HG02571 (cell line): ENCODE results near the gene CPSF7.
"Not testable (repeated sequence)": the region's sequence is repeated elsewhere in the genome, so short reads cannot be mapped to it uniquely, and the experiment has no call there.

Experiments used
- ATAC-seq: cut with Tn5 transposase; IDR thresholded peaks from one replicate; pipeline ENCODE4 v1.9.1; 2021; ENCODE audit warnings: mild to moderate bottlenecking, moderate library complexity; ENCODE audit not compliant: unreplicated experiment

The CPSF7 gene

DNA sequence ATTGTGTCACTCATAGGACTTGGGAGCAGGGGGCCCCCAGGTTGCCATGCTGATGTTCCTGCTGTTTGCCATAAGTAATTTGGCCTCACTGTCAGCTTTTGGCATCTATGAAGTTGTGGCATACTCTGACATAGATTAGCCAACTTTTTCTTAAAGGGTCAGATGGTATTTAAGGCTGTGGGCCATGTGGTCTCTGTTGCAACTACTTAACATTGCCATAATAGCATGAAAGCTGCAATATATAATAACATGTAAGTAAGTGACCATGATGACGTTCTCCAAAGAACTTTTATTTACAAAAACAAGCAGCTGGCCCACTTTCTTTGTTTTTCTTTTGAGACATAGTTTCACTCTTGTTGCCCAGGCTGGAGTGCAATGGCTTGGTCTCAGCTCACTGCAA, 39.6 kb downstream of the CPSF7 start:
- no peak for ATAC-seq

DNA sequence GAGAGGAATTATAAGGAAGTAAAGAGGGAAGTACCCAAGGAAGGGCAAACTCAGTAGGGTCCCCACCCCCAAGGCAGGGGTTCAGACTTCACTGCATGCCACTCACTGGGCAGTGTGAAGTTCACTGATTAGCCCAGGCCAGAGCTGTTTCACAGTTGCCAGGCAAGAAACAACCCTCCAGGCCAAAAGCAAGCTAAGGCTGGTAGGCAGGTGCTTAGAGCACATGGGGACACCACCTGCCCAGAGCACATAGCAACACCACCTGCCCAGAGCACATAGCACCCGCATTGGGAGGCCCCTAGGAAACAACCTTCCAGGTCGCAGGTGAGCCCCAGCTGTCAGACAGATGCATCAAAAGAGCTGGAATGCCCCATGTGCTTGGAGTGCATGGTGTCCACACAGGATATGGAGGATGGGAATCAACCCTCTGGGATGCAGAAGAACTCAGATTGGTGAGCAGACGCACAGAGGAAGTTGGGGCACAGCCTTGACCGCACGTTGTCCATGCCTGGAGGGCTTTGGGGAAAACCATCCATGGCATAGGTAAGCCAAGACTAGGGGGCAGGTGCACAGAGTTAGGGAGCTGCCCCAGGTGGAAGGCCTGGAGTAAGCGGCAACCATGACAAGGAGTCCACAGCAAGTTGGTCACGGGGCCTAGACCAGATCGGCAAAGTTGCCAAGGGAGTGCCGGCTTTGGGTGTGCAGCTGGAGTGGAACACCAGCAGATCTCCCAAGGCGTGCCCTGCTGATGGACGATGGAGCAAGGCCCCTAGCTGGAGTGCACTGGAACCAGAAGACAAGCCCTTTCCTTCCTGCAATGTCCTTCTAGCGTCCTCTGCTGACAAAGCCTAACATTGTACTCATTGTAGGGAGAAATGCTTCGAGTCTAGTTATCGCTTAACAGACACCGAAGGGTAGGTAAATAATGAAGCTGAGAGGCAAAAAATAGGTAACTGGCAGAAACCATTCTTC, 45.2 kb downstream of the CPSF7 start:
- no peak for ATAC-seq

DNA sequence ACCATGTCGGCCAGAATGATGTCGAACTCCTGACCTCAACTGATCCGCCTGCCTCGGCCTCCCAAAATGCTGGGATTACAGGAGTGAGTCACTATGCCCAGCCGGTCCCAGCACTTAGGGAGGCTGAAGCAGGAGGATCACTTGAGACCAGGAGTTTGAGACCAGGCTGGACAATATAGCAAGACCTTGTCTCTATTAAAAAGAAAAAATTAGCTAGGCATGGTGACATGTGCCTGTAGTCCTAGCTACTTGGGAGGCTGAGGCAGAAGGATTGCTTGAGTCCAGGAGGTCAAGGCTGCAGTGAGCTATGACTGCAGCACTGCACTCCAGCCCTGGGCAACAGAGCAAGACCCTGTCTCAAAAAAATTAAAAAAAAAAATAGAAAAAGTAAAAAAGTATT, 45.9 kb downstream of the CPSF7 start:
- not testable (repeated sequence) for ATAC-seq

DNA sequence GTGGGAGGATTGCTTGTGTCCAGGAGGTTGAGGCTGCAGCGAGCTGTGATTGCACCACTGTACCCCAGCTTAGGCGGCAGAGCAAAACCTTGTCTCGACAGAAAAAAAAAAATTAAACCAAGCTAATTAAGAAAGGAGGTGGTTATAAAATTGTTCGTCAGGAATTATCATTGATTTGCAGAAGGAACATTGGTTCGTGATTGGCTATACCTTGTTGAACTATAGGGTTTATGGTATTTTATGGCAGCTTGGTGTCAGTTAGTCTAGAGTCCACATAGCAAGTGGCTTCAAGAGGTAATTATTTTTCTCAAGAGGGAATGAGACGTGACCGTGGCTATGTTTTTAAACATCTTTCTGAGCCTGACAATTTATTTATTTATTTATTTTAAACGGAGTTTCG, 48.9 kb downstream of the CPSF7 start:
- ATAC-seq, result no peak

DNA sequence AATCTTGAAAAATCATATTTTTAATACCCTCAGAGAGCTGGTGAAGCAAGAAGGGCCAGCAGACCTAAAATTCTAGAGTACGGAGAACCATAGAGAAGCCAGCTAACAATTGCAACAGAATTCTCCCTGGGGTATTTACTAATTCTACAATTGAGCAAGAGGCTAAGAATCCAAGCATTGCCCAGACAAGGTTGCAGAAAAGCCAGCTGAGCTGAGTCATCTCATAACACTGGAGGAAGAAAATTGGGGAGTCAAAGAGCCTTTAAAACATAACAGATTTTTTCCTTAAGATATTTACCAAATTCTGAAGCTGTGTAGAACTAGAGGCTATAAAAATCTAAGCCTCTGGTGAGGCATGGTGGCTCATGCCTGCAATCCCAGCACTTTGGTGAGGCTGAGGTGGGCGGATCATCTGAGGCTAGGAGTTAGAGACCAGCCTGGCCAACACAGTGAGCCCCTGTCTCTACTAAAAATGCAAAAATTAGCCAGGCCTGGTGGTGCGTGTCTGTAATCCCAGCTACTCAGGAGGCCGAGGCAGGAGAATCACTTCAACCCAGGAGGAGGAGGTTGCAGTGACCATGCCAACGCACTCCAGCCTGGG, 51.0 kb downstream of the CPSF7 start:
- no peak for ATAC-seq

DNA sequence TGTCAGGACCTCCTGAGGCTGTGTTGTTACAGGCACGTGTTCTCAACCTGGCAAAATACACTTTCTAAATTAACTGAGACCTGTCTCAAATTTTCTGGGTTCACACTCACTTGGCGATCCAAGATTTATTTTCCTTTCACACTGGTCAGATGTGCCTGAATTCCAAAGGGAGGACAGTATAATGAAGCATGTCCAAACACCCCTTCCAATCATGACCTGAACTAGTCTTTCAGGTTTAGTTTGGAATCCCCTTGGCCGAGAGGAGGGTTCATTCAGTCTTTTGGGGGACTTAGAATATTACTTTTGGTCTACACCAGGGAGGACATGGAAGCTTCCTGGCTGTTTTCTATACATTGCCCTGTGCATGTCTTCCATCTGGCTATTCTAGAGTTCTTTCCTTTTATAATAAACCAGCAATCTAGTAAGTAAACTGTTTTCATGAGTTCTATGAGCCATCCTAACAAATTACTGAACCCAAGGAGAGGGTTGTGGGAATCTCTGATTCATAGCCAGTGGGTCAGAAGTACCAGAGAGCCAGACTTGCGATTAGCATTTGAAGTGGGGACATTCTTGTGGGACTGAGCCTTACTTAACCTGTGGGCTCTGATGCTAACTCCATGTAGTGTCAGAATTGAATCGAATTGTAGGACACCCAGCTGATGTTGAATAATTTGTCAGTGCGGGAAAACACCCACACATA, 52.2 kb downstream of the CPSF7 start:
- no peak for ATAC-seq

DNA sequence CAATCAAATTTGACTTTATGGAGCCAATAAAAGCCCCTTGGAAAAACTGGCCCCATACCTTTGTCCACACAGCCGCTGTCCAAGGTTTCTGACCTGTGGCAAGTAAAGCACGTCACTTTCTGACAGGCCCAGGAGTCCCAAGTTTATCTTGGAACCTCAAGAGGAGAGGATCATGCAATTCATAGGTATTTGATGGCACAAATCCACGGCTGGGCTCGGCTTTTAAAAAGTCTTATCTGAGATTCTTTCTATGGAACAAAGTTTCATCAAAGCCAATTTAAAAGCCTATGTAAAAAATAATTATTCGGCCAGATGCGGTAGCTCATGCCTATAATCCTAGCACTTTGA, 54.0 kb downstream of the CPSF7 start:
- ATAC-seq, result no peak

DNA sequence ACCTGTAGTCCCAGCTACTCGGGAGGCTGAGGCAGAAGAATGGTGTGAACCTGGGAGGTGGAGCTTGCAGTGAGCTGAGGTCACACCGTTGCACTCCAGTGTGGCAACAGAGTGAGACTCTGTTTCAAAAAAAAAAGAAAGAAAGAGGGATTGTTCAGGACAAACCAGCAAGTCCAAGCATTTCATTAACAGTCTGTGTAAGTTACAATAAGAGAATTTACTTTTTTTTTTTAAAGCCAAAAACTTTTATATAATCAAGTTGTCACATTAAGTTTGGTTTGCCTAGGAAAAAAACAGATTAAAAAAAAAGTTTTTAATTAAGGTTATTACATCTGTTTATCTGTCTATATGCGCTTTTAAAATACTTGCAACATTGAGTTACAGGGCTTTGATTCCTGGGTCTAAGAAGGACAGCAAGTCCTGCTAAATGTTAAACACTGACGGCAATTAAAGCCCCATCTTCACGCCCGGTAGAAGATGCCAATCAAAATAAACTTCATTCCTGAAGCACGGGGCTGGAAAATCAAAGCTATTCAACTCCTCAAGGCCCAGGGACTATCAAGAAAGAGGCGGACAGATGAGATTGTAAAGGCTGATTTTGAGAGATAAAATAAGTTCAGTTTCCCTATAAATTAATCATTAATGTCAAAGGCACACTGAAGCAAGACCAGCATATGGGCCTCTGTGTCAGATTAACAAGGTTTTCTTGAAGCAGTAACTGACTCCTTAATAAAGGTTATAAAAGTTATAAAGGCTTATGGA, 56.9 kb downstream of the CPSF7 start:
- no peak for ATAC-seq

DNA sequence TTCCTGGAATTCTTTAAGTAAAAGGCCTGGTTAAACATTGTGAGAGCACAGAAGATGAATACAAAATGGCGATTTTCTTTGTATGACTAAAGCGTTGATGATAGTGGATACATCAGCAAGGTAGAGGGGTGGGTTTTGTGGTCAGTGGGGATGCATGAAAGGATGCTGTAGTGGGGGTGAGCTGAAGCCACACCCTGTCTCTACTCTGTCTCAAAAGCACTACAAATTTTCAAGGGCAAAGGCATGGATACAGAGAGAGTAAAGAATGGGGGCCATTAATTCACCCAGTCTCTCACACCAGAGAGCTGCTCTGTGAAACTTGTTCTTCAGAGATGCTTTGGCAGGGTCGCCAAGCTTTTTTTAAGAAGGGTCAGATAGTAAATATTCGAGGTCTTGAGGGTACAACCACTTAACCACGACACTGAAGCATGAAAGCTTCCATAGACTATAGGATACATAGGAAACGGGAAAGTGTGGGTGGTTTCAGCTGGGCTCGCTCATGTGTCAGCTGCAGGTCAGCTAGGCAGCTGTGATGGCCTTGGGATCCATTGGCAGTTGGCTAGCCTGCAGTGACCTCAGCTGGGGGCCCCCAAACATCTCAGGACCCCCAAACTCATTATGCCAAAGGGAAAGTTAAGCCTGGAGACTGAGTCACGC, 59.3 kb downstream of the CPSF7 start:
- ATAC-seq, result no peak

DNA sequence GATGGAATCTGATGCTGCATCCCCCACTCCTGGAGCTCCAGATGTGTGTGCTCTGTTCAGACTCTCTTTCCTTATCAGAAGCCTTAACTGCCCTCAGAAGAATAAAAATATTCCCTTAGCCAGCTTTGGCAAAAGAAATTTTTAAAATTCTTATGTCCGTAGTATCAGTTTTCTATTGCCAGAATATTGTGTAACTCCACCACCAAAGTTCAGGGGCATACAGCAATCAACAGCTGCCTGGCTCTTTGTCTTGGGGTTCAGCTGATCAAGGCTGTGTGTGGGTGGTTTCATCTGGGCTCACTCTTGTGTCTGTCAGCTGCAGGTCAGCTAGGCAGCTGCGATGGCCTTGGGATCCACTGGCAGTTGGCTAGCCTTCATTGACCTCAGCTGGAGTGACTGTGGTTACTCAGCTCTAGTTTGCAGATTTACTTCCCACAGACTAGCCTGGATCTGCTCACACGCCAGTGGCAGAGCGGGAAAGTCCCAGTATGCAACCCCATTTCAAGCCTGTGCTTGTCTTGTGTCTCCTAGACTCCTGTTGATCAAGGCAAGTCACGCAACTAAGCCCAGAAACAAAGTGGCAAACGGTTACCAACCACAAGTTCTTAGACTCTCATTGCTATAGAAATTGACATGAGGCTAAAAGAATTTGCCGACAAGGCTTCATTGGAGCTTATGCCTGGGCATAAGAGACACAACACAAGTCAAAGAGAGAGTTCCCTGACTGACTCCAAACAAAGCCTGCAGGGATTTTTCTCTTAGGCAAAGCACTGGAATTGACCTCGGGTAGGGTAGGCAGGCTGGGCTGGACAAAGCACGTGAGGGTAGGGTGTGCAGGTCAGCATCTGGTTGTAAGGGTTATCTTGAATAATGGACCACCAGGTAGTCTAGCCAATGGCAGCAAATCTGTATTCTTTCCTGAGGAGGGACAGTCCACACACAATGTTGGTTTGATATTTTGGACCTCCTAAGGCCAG, 60.1 kb downstream of the CPSF7 start:
- ATAC-seq, result peak; percentile 45

DNA sequence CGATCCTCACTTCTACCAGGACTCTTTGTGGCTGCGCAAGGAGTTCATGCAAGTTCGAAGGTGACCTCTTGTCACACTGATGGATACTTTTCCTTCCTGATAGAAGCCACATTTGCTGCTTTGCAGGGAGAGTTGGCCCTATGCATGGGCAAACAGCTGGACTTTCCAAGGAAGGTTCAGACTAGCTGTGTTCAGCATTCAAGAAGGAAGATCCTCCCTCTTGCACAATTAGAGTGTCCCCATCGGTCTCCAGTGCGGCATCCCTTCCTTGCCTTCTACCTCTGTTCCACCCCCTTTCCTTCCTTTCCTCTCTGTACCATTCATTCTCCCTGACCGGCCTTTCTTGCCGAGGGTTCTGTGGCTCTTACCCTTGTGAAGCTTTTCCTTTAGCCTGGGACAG, 61.1 kb downstream of the CPSF7 start:
- ATAC-seq, result no peak

DNA sequence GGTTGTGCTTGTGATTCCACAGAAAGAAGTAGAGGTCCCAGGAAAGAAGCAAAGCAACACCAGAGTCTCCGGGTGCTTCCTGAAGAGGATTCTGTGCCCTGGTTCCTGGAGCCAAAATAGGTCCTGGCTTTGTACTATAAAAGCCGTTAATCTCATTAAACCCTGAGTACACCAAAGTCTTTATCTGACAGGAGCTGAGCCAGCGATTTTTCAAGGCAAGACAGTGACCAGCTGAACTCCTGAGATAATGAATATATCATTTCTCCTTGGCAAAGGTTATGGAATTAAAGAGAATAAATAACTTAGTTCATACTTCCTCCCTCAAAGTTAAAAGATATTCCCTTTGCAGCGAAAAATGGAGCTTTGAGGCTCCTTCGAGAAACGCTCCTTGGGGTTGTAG, 62.4 kb downstream of the CPSF7 start:
- no peak for ATAC-seq

DNA sequence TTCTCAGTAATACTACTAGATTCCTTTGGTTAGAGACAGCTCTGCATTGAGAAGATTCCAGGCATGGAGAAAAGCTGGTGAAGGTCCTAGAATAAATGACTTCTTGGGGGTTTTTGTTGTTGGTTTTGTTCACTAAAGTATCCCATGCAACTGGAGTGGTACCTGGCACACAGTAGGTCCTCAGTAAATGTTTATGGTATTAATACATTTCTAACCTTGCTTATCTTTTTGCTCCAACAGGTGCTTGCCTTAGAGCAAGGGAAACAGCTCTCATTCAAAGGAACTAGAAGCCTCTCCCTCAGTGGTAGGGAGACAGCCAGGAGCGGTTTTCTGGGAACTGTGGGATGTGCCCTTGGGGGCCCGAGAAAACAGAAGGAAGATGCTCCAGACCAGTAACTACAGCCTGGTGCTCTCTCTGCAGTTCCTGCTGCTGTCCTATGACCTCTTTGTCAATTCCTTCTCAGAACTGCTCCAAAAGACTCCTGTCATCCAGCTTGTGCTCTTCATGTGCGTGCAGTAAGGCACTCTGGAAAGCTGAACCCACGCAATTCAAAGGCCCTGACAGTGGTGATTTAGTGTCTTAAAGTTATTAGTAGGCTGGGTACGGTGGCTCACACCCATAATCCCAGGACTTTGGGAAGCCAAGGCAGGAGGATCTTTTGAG, 65.6 kb downstream of the CPSF7 start:
- ATAC-seq, result no peak

DNA sequence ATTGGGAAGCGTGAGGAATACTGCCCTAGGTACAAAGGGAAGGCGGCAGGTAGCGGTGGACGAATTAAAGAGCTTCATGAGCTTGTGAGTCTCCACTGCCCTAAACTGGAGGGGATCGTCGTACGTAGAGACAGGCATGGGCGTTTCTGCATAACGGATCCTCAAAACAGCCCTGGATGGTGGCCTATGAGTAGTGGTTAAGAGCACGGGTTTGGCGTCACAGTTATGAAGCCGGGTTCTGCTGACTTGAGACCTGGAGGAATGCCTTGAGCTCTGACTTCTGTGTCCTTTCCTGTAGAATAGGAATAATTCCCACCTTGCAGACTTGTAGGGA, 67.3 kb downstream of the CPSF7 start:
- no peak for ATAC-seq

DNA sequence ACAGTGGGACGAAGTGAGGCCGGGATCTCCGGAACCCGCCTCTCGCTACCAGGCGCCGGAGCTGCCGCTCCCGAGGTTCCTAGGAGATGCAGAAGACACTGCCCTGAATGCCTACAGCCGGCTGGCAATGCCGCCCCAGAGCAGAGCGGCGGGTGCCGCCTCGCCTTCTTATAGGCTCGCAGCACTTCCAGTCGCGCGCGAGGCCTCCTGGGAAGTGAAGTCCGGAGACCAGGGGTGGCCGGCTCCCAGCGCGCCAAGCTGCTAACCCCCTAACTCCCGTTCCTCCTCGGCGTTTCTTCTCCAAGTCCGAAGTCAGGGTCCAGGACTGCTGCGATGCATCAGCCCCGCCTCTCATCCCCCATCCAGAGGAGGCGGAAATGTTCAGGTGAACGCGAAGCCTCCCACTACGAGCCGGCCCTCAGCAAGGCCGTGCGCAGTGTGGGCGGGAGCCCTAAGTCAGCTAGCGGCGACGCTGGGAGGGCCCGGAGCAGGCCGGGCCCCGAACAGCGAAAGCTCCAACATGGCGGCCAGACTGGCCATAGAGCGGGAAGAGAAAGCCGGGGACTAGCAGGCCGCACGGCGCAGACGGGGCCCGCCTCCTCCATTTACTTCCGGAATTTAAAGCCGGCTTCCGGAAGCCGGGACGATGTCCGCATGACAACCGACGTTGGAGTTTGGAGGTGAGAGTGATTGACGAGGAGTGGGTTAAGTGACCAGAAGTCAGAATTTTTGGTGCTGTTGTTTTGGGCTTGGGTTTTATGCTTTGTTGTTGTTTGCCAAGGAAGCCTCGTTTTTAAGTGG, 67.8 kb downstream of the CPSF7 start, which contains the start of the genes CYB561A3 and TMEM138:
Gene CYB561A3, minus strand, starts transcription at position 142 of the 801 bp plus-strand sequence. CDS start 5,169 bp downstream, outside the sequence.
Gene TMEM138, plus strand, starts transcription at position 634 of the 801 bp plus-strand sequence. CDS start 2,017 bp downstream, outside the sequence.
- peak; percentile 81 for ATAC-seq

DNA sequence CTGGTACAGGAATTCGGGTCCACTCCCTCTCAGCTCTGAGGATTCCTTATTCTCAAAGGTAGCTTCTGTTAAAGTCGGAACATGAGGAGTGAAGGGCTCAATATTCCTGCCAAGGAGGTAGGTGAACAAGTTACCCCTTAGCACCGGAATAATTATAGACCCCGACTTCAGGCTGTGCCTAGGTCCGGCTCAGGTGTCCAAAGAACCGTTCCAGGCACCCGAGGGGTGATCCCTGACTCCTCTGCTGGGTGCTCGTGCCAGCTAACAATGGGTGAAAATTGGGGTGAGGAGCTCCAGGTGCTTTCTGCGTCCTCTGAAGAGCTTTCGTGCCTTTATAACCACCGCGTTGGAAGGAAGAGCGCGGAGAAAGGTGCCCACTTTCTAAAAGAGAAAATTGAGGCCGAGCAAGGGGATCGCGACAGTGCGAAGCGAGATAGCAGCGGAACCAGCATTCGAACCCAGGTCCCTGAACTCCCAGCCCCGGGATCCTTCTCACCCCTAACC, 68.5 kb downstream of the CPSF7 start:
- no peak for ATAC-seq

DNA sequence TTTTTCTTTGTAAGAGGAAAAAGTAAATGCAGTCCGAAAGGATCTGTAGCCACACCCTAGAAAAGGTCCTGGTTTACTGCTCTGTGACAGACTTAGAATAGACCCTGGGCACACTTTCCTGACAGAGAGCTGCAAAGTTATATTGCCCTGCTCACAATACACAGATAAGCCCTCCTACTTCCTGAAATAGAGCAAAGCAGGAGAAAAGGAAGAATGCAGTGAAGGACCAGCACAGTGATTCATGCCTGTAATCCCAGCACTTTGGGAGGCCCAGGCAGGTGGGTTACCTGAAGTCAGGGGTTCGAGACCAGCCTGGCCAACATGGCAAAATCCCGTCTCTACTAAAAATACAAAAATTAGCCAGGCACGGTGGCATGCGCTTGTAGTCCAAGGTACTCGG, 70.3 kb downstream of the CPSF7 start:
- no peak for ATAC-seq

DNA sequence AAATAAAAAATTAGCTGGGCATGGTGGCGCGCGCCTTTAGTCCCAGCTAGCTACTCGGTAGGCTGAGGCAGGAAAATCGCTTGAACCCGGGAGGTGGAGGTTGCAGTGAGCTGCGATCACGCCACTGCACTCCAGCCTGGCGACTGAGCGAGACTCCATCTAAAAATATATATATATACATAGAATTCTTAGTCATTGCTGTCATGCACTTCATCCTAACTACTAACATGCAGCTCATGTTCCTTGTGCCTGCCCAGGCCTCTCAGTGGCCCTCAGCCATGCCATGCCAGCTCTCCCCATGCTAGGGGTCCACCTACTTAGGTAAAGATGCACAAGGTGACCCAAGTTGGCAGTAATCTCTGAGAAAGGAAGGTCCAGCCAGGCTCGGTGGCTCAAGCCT, 71.2 kb downstream of the CPSF7 start:
- no peak for ATAC-seq
